ENCODE results near the gene TSPAN6.
A peak's percentile ranks its signal among the peaks of the same experiment; 100 is the strongest.

DNA sequence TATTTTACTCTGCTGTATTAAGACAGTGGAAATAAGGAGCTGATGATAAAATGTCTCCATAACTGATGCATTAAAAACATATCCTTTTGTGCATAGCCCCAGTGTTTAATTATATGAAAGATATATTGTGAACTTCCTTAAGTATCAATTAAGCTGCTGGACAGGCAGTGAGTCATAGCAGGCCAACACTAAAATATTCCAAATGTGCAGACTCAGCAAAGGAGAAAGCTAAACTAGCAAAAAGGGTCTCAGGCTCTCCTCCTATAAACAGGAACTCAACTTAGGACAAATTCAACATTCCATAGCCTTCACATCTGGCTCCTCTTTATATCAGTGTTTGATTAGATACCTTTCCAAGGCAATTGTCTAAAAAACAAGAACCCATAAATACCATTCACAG is 36.3 kb downstream of the TSPAN6 start:
- TF ChIP-seq RBM22 (IDR thresholded peaks at IDR 0.05; ENCODE audit: low read depth, low read length, poor library complexity, severe bottlenecking) (no peak), SMAD3 (CRISPR knock-in tag; conservative IDR thresholded peaks at IDR 0.05) (no peak), BRD4 (IDR thresholded peaks at IDR 0.05) (no peak), TARDBP (IDR thresholded peaks at IDR 0.05) (no peak), ADNP (tag; IDR thresholded peaks at IDR 0.05) (no peak), MAFK (IDR thresholded peaks at IDR 0.05; ENCODE audit: low read length) (0 out of 2 replicates have a peak, but pooled peaks have one; percentile 44), USF2 (CRISPR knock-in tag; IDR thresholded peaks at IDR 0.05) (no peak), CREB3 (tag; conservative IDR thresholded peaks at IDR 0.05; ENCODE audit: low read depth) (no peak), ZZZ3 (IDR thresholded peaks at IDR 0.05) (no peak), EZH2 (IDR thresholded peaks at IDR 0.05; ENCODE audit: borderline replicate concordance, low read depth, low read length) (no peak), ATF6 (CRISPR knock-in tag; IDR thresholded peaks at IDR 0.05) (no peak), ZNF318 (IDR thresholded peaks at IDR 0.05; ENCODE audit: borderline replicate concordance in 1 of 2, low read depth in 1 of 2) (no peak), ZNF232 (CRISPR knock-in tag; IDR thresholded peaks at IDR 0.05) (no peak)
- TF ChIP-seq, protein P1, sequence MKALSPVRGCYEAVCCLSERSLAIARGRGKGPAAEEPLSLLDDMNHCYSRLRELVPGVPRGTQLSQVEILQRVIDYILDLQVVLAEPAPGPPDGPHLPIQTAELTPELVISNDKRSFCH (CRISPR knock-in tag; IDR thresholded peaks at IDR 0.05): no peak
- TF ChIP-seq, protein P1 (tag; IDR thresholded peaks at IDR 0.05): no peak
